ENCODE results near the gene ANKS3. TPM values are rescaled to one million over a fixed set of nuclear protein-coding genes. Genes with fewer than 3 reads are reported as not detected.
A peak's percentile ranks its signal among the peaks of the same experiment; 100 is the strongest.

Gene ANKS3
- total and polyA plus RNA-seq, 7 donors, result 5.2 to 15.0 (median 9.1) TPM

GRCh38 chr16:4706871-4707270 lies 27.2 kb downstream of the ANKS3 start:
- Histone ChIP-seq H3K27ac (no peak overlapping the region), H3K27me3 (ENCODE audit: insufficient read depth in 3 of 3, low read length in 2 of 3) (no peaks in the 10 kb centered on the region), H3K4me3 (no peak overlapping the region), H3K36me3 (ENCODE audit: insufficient read depth in 1 of 2, low read depth in 1 of 2) (peaks cover 0 to 67% of the 10 kb centered on the region in 2 donors), H3K9me3 (no peaks in the 10 kb centered on the region), H3K4me1 (no peaks in the 10 kb centered on the region)
- no peak for TF ChIP-seq CTCF (IDR thresholded peaks at IDR 0.05)
- peak in 1 of 2 donors; percentile 23 for DNase-seq
- ATAC-seq, result no peak
- 72 to 77% (median 75%) methylated on average over 7 of the region's 7 CpGs for WGBS, 3 donors
- intact Hi-C loops (cut with DNase I), result loop anchor here in 1 of 2 donors (1.0 kb wide), 1 partner anchor 19 kb away; no protein-coding TSS in a partner anchor

DNA sequence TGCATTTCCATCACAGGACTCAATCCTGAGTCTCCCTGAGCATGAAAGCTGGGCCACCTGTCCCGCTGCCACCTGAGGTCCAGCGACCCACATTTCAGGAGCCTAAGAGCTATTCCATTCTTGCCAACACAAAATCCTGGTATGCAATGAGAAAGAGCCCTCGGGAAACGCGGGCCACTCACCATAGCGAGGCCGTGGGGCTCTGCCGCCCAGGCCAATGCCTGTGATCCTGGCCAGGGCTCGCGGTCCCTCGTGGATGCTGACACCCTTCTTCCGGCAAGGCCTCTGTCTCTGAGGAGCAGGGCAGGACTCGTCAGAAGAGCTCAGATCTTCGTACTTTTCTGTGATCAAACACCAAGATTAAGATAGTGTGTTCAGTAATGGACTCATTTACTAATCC lies 29.2 kb downstream of the ANKS3 start:
- H3K27ac ChIP-seq, result no peak overlapping the region
- H3K4me1 ChIP-seq, result no peaks in the 10 kb centered on the region
- intact Hi-C loops (cut with DNase I), result no loop called here
- DNase-seq (peak in 1 of 2 donors; percentile 32), ATAC-seq (no peak)
- no peaks in the 10 kb centered on the region for H3K27me3 ChIP-seq (ENCODE audit: insufficient read depth in 3 of 3, low read length in 2 of 3)
- no peak overlapping the region for H3K4me3 ChIP-seq
- WGBS, 3 donors, result 94 to 95% (median 94%) methylated on average over 14 of the region's 14 CpGs
- H3K9me3 ChIP-seq, result no peaks in the 10 kb centered on the region
- no peak for TF ChIP-seq CTCF (IDR thresholded peaks at IDR 0.05)
- H3K36me3 ChIP-seq (ENCODE audit: insufficient read depth in 1 of 2, low read depth in 1 of 2), result peaks cover 7 to 75% of the 10 kb centered on the region in 2 donors

GRCh38 chr16:4704491-4704890 lies 29.6 kb downstream of the ANKS3 start:
- intact Hi-C loops (cut with DNase I), result no loop called here
- peaks cover 7 to 75% of the 10 kb centered on the region in 2 donors for H3K36me3 ChIP-seq (ENCODE audit: insufficient read depth in 1 of 2, low read depth in 1 of 2)
- no peak for TF ChIP-seq CTCF (IDR thresholded peaks at IDR 0.05)

GRCh38 chr16:4703906-4704305 lies 30.2 kb downstream of the ANKS3 start:
- no peak for ATAC-seq
- Histone ChIP-seq H3K27ac (no peak overlapping the region), H3K27me3 (ENCODE audit: insufficient read depth in 3 of 3, low read length in 2 of 3) (no peaks in the 10 kb centered on the region), H3K9me3 (no peaks in the 10 kb centered on the region), H3K4me3 (no peak overlapping the region), H3K36me3 (ENCODE audit: insufficient read depth in 1 of 2, low read depth in 1 of 2) (peaks cover 7 to 75% of the 10 kb centered on the region in 2 donors), H3K4me1 (no peaks in the 10 kb centered on the region)
- 85 to 89% (median 87%) methylated on average over 7 of the region's 7 CpGs for WGBS, 3 donors
- DNase-seq, result peak in 1 of 2 donors; percentile 19
- no peak for TF ChIP-seq CTCF (IDR thresholded peaks at IDR 0.05)
- intact Hi-C loops (cut with DNase I), result no loop called here

More at GRCh38 chr16:4704491-4704890, 29.6 kb downstream of the ANKS3 start:
- ATAC-seq, result no peak
- Histone ChIP-seq H3K4me1 (no peaks in the 10 kb centered on the region), H3K9me3 (no peaks in the 10 kb centered on the region), H3K27me3 (ENCODE audit: insufficient read depth in 3 of 3, low read length in 2 of 3) (no peaks in the 10 kb centered on the region), H3K27ac (no peak overlapping the region), H3K4me3 (no peak overlapping the region)
- DNase-seq, result peak in 1 of 2 donors; percentile 32
- WGBS, 3 donors, result 83 to 85% (median 84%) methylated on average over 8 of the region's 8 CpGs

GRCh38 chr16:4702466-4702808 lies 31.6 kb downstream of the ANKS3 start:
- 72 to 74% (median 73%) methylated on average over 7 of the region's 7 CpGs for WGBS, 3 donors
- Histone ChIP-seq H3K9me3 (no peaks in the 10 kb centered on the region), H3K36me3 (ENCODE audit: insufficient read depth in 1 of 2, low read depth in 1 of 2) (peaks cover 7 to 83% of the 10 kb centered on the region in 2 donors), H3K4me3 (no peak overlapping the region), H3K27ac (no peak overlapping the region), H3K27me3 (ENCODE audit: insufficient read depth in 3 of 3, low read length in 2 of 3) (no peaks in the 10 kb centered on the region), H3K4me1 (no peaks in the 10 kb centered on the region)
- ATAC-seq (no peak), DNase-seq (peak in 1 of 2 donors; percentile 6)
- intact Hi-C loops (cut with DNase I), result no loop called here
- TF ChIP-seq CTCF (IDR thresholded peaks at IDR 0.05), result no peak

Measured in psoas muscle (tissue), 8 donors.